HEK293 (cell line): ENCODE measurements around the gene SEMA4D.

Source experiments
- ATF2 ChIP-seq: fragments of 450-650 bp; formaldehyde crosslinking; IDR thresholded peaks from 2 replicates; pipeline ENCODE4 v1.5.1; 2016; ENCODE audit warnings: missing biosample characterization, missing genetic modification characterization, low read depth
- BCL11B ChIP-seq: fragments of 450-650 bp; formaldehyde crosslinking; IDR thresholded peaks from 2 replicates; pipeline ENCODE4 v1.5.1; 2016; ENCODE audit warnings: low read depth, missing biosample characterization, missing genetic modification characterization
- ELK4 ChIP-seq: IDR thresholded peaks from 2 replicates; pipeline ENCODE4 v1.6.1; 2011; ENCODE audit warnings: mild to moderate bottlenecking, low read depth, low read length, borderline replicate concordance
- KLF16 ChIP-seq: fragments of 450-650 bp; formaldehyde crosslinking; IDR thresholded peaks from 2 replicates; pipeline ENCODE4 v1.5.1; 2017; ENCODE audit warnings: missing biosample characterization, missing genetic modification characterization
- OSR2 ChIP-seq: fragments of 450-650 bp; formaldehyde crosslinking; IDR thresholded peaks from 2 replicates; pipeline ENCODE4 v1.5.1; 2016; ENCODE audit warnings: missing biosample characterization, missing genetic modification characterization
- PATZ1 ChIP-seq: fragments of 450-650 bp; formaldehyde crosslinking; IDR thresholded peaks from 2 replicates; pipeline ENCODE4 v1.5.1; 2016; ENCODE audit warnings: missing biosample characterization, missing genetic modification characterization
- SETDB1 ChIP-seq: IDR thresholded peaks from one replicate; pipeline ENCODE4 v1.6.1; 2017; ENCODE audit warnings: mild to moderate bottlenecking, low read length, moderate library complexity, mixed read lengths; ENCODE audit not compliant: insufficient read length
- SP2 ChIP-seq: fragments of 450-650 bp; formaldehyde crosslinking; IDR thresholded peaks from 2 replicates; pipeline ENCODE4 v1.5.1; 2016; ENCODE audit warnings: missing biosample characterization, missing genetic modification characterization
- ZBTB49 ChIP-seq: fragments of 450-650 bp; formaldehyde crosslinking; IDR thresholded peaks from 2 replicates; pipeline ENCODE4 v1.5.1; 2016; ENCODE audit warnings: missing biosample characterization, missing genetic modification characterization, low read depth
- ZBTB6 ChIP-seq: fragments of 450-650 bp; formaldehyde crosslinking; IDR thresholded peaks from 2 replicates; pipeline ENCODE4 v1.5.1; 2017; ENCODE audit warnings: missing biosample characterization, missing genetic modification characterization
- ZEB2 ChIP-seq: fragments of 450-650 bp; formaldehyde crosslinking; IDR thresholded peaks from 2 replicates; pipeline ENCODE4 v1.5.1; 2016; ENCODE audit warnings: missing biosample characterization, missing genetic modification characterization
- ZNF155 ChIP-seq: fragments of 450-650 bp; formaldehyde crosslinking; IDR thresholded peaks from 2 replicates; pipeline ENCODE4 v1.5.1; 2016; ENCODE audit warnings: missing biosample characterization, missing genetic modification characterization
- ZNF18 ChIP-seq: fragments of 450-650 bp; formaldehyde crosslinking; IDR thresholded peaks from 2 replicates; pipeline ENCODE4 v1.5.1; 2016; ENCODE audit warnings: missing biosample characterization, missing genetic modification characterization
- ZNF2 ChIP-seq: fragments of 450-650 bp; formaldehyde crosslinking; IDR thresholded peaks from 2 replicates; pipeline ENCODE4 v1.5.1; 2016; ENCODE audit warnings: missing biosample characterization, missing genetic modification characterization
- ZNF211 ChIP-seq: fragments of 450-650 bp; formaldehyde crosslinking; IDR thresholded peaks from 2 replicates; pipeline ENCODE4 v1.5.1; 2016; ENCODE audit warnings: low read depth, missing biosample characterization, missing genetic modification characterization
- ZNF214 ChIP-seq: fragments of 450-650 bp; formaldehyde crosslinking; IDR thresholded peaks from 2 replicates; pipeline ENCODE4 v1.5.1; 2017; ENCODE audit warnings: missing biosample characterization, mild to moderate bottlenecking, missing genetic modification characterization, borderline replicate concordance
- ZNF266 ChIP-seq: fragments of 450-650 bp; formaldehyde crosslinking; IDR thresholded peaks from 2 replicates; pipeline ENCODE4 v1.5.1; 2016; ENCODE audit warnings: missing biosample characterization, missing genetic modification characterization, low read depth
- ZNF311 ChIP-seq: fragments of 450-650 bp; formaldehyde crosslinking; IDR thresholded peaks from 2 replicates; pipeline ENCODE4 v1.5.1; 2017; ENCODE audit warnings: missing biosample characterization, missing genetic modification characterization, borderline replicate concordance
- ZNF324 ChIP-seq: fragments of 450-650 bp; formaldehyde crosslinking; IDR thresholded peaks from 2 replicates; pipeline ENCODE4 v1.5.1; 2016; ENCODE audit warnings: missing biosample characterization, missing genetic modification characterization
- ZNF416 ChIP-seq: fragments of 450-650 bp; formaldehyde crosslinking; IDR thresholded peaks from 2 replicates; pipeline ENCODE4 v1.5.1; 2016; ENCODE audit warnings: missing biosample characterization, missing genetic modification characterization
- ZNF426 ChIP-seq: fragments of 450-650 bp; formaldehyde crosslinking; IDR thresholded peaks from 2 replicates; pipeline ENCODE4 v1.5.1; 2017; ENCODE audit warnings: missing biosample characterization, missing genetic modification characterization, mild to moderate bottlenecking, inconsistent platforms, moderate library complexity
- ZNF629 ChIP-seq: fragments of 450-650 bp; formaldehyde crosslinking; IDR thresholded peaks from 2 replicates; pipeline ENCODE4 v1.5.1; 2017; ENCODE audit warnings: missing biosample characterization, missing genetic modification characterization
- ZNF654 ChIP-seq: fragments of 450-650 bp; formaldehyde crosslinking; IDR thresholded peaks from 2 replicates; pipeline ENCODE4 v1.5.1; 2016; ENCODE audit warnings: low read depth, missing biosample characterization, missing genetic modification characterization
- ZNF664 ChIP-seq: fragments of 450-650 bp; formaldehyde crosslinking; IDR thresholded peaks from 2 replicates; pipeline ENCODE4 v1.5.1; 2016; ENCODE audit warnings: missing biosample characterization, missing genetic modification characterization
- ZNF701 ChIP-seq: fragments of 450-650 bp; formaldehyde crosslinking; IDR thresholded peaks from 2 replicates; pipeline ENCODE4 v1.5.1; 2016; ENCODE audit warnings: missing biosample characterization, missing genetic modification characterization
- ZNF707 ChIP-seq: fragments of 450-650 bp; formaldehyde crosslinking; IDR thresholded peaks from 2 replicates; pipeline ENCODE4 v1.5.1; 2016; ENCODE audit warnings: missing biosample characterization, missing genetic modification characterization
- ZNF791 ChIP-seq: fragments of 450-650 bp; formaldehyde crosslinking; IDR thresholded peaks from 2 replicates; pipeline ENCODE4 v1.5.1; 2016; ENCODE audit warnings: missing biosample characterization, missing genetic modification characterization
- ZSCAN18 ChIP-seq: fragments of 450-650 bp; formaldehyde crosslinking; IDR thresholded peaks from 2 replicates; pipeline ENCODE4 v1.5.1; 2016; ENCODE audit warnings: missing biosample characterization, missing genetic modification characterization

SEMA4D gene

GRCh38 chr9:89318123-89319014 is 179.5 kb downstream of the SEMA4D start, which contains the start of gene SECISBP2 (continued):
- TF ChIP-seq OSR2 (tag by site-specific recombination) = no peak; the same call in 1 of the 2 replicates
- TF ChIP-seq BCL11B (tag by site-specific recombination) = peak; percentile 95
- no peak for TF ChIP-seq ZNF211 (tag by site-specific recombination)
- peak; percentile 49; the same call in 1 of the 2 replicates for TF ChIP-seq ZNF654
- peak; percentile 92 for TF ChIP-seq ELK4
- TF ChIP-seq SP2 (tag by site-specific recombination) = peak; percentile 78
- TF ChIP-seq ZSCAN18 (tag by site-specific recombination) = no peak
- no peak for TF ChIP-seq SETDB1
- TF ChIP-seq ZEB2 (tag by site-specific recombination) = peak; percentile 93
- no peak for TF ChIP-seq ZNF426
- 0 out of 2 replicates have a peak, but pooled peaks have one; percentile 31 for TF ChIP-seq ZNF2 (tag by site-specific recombination)
- no peak; the same call in 1 of the 2 replicates for TF ChIP-seq ATF2
- no peak for TF ChIP-seq ZNF266 (tag by site-specific recombination)
- no peak for TF ChIP-seq ZBTB49
- no peak for TF ChIP-seq KLF16 (tag by site-specific recombination)
- no peak; the same call in 1 of the 2 replicates for TF ChIP-seq ZNF629 (tag by site-specific recombination)
- TF ChIP-seq ZNF416 = no peak
- no peak for TF ChIP-seq ZBTB6 (tag by site-specific recombination)
- peak; percentile 19; the same call in 1 of the 2 replicates for TF ChIP-seq ZNF324 (tag by site-specific recombination)
- no peak for TF ChIP-seq ZNF311 (tag by site-specific recombination)
- no peak for TF ChIP-seq ZNF214 (tag by site-specific recombination)
- TF ChIP-seq ZNF18 (tag by site-specific recombination) = 0 out of 2 replicates have a peak, but pooled peaks have one; percentile 13
- TF ChIP-seq ZNF791 (tag by site-specific recombination) = no peak
- TF ChIP-seq ZNF155 (tag by site-specific recombination) = no peak
- TF ChIP-seq ZNF701 (tag by site-specific recombination) = no peak
- peak; percentile 84 for TF ChIP-seq PATZ1 (tag by site-specific recombination)
- TF ChIP-seq ZNF707 (tag by site-specific recombination) = no peak
- TF ChIP-seq ZNF664 (tag by site-specific recombination) = no peak
